Uterus (tissue), 2 donors: ENCODE measurements around the gene GRHL3.

Source experiments
- CTCF ChIP-seq, 4 experiments: fragments of 200-600 bp in 2 of 4; fragments of 450-650 bp in 2 of 4; sonication (generic) in 2 of 4; IDR thresholded peaks; one replicate each; pipeline ENCODE4 v1.5.1; 2016 to 2019; ENCODE audit warnings: antibody characterized with exemption in 4 of 4, mild to moderate bottlenecking in 2 of 4, moderate library complexity in 1 of 4
- POLR2A ChIP-seq, 2 donors: fragments of 450-650 bp; IDR thresholded peaks; one replicate each; pipeline ENCODE4 v1.6.1; 2016; ENCODE audit warnings: antibody characterized with exemption in 2 of 2, mild to moderate bottlenecking in 1 of 2, moderate library complexity in 1 of 2

DNA sequence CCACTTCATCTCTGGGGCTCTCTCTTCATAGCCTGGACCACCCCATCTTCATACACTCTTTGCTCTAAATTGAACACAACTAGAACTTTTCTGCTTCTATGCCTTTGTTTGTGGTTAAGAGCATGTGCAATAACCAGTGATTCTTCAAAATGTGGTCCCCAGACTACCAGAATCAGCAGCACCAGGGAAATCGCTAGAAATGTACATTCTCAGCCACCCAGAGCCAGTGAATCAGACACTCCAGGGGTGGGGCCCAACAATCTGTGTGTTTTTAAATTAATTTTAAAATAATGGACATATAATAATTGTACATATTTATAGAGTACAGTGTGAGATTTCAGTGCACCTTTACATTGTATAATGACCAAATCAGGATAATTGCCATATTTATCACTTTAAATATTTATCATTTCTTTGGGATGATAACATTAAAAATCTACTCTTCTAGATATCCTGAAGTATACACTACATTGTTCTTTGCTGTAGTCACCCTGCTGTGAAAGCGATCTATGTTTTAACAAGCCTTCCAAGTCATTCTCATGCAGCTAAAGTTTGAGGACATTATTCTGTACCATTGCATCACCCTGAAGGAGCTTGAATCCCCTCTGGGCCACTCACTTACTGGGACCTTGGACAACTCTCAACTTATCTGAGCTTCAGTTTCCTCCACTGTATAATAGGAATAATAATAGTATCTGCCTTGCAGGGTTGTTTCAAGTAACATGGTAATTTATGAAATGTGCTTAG, 10.8 kb downstream of the GRHL3 start:
- TF ChIP-seq CTCF (IDR thresholded peaks at IDR 0.05) (no peak), POLR2A (IDR thresholded peaks at IDR 0.05) (no peak)
